ENCODE results near the gene TAGLN3.
"Not testable (repeated sequence)": the region's sequence is repeated elsewhere in the genome, so short reads cannot be mapped to it uniquely, and the experiment has no call there.

TAGLN3 gene

DNA sequence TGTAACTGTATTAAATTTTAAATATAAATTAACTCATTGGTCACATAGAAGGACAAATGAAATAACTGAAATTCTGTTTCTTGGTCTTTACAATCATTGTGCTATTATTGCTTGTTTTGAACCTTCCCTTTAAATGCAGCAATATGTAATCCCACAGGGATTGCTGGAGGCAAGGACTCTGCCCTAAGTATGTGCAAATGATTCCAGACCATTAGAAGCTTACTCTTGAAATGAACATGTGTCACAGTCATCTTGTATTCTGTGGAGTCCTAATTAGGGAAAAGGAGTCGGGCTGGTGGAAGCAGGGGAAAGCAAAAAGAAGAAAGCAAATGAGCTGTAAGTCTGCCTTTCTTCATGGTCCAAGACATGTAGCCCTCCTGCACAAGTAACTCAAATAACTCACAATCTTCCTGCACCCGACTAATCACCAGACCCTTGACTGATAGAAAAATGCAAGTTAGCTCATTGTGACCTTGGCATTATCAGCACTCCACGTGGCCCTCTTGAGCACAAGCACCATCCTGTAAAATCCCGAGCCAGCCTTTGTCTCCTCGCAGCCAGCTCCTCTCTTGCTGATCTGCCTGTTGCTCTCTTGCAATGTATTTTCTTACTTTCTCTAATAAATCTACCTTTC lies 33.5 kb downstream of the TAGLN3 start (continued):
- TF ChIP-seq, protein P1, sequence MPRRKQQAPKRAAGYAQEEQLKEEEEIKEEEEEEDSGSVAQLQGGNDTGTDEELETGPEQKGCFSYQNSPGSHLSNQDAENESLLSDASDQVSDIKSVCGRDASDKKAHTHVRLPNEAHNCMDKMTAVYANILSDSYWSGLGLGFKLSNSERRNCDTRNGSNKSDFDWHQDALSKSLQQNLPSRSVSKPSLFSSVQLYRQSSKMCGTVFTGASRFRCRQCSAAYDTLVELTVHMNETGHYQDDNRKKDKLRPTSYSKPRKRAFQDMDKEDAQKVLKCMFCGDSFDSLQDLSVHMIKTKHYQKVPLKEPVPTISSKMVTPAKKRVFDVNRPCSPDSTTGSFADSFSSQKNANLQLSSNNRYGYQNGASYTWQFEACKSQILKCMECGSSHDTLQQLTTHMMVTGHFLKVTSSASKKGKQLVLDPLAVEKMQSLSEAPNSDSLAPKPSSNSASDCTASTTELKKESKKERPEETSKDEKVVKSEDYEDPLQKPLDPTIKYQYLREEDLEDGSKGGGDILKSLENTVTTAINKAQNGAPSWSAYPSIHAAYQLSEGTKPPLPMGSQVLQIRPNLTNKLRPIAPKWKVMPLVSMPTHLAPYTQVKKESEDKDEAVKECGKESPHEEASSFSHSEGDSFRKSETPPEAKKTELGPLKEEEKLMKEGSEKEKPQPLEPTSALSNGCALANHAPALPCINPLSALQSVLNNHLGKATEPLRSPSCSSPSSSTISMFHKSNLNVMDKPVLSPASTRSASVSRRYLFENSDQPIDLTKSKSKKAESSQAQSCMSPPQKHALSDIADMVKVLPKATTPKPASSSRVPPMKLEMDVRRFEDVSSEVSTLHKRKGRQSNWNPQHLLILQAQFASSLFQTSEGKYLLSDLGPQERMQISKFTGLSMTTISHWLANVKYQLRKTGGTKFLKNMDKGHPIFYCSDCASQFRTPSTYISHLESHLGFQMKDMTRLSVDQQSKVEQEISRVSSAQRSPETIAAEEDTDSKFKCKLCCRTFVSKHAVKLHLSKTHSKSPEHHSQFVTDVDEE (CRISPR knock-in tag; IDR thresholded peaks at IDR 0.05), result no peak
- TF ChIP-seq OSR1 (CRISPR knock-in tag; IDR thresholded peaks at IDR 0.05), result no peak

DNA sequence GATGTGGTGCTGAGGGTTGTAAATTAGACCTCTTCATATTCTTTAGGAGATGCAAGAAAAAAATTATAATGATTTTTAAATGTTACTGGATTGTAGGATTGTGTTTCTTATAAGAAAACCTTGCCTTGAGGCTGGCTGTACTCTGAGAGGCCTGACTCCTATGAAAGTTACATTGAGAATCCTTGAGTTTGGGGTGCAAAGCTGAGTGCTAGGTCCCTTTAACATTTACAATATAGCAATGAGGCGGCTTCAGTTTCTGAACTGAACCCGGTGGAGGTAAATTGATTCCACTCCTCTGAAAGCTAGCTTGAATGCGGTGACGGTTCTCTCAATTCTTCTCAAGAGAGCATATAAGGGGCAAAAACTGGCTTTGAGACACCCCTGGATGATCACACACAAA lies 35.7 kb downstream of the TAGLN3 start, which contains the start of gene TMPRSS7:
TMPRSS7 (plus strand) TSS at position 301 of the 400 bp plus-strand sequence. CDS start 110 bp downstream, outside the sequence.
- TF ChIP-seq ZFP30 (CRISPR knock-in tag; IDR thresholded peaks at IDR 0.05) (no peak), ZFP3 (CRISPR knock-in tag; IDR thresholded peaks at IDR 0.05) (no peak), ESRRG (CRISPR knock-in tag; IDR thresholded peaks at IDR 0.05) (no peak), SNAI2 (CRISPR knock-in tag; IDR thresholded peaks at IDR 0.05) (no peak), BACH2 (CRISPR knock-in tag; IDR thresholded peaks at IDR 0.05; ENCODE audit: borderline replicate concordance) (no peak), POU6F1 (CRISPR knock-in tag; IDR thresholded peaks at IDR 0.05; ENCODE audit: borderline replicate concordance, low read depth) (no peak), CSRNP3 (CRISPR knock-in tag; IDR thresholded peaks at IDR 0.05) (no peak), CSDC2 (CRISPR knock-in tag; IDR thresholded peaks at IDR 0.05) (no peak), ARNTL (CRISPR knock-in tag; IDR thresholded peaks at IDR 0.05; ENCODE audit: borderline replicate concordance, low read depth) (no peak), OSR1 (CRISPR knock-in tag; IDR thresholded peaks at IDR 0.05) (no peak), TOX (CRISPR knock-in tag; IDR thresholded peaks at IDR 0.05; ENCODE audit: borderline replicate concordance) (no peak), ZNF565 (CRISPR knock-in tag; conservative IDR thresholded peaks at IDR 0.05; ENCODE audit: low read depth) (no peak), GLIS3 (CRISPR knock-in tag; IDR thresholded peaks at IDR 0.05) (no peak), ZNF70 (CRISPR knock-in tag; IDR thresholded peaks at IDR 0.05) (no peak), ZC3H10 (CRISPR knock-in tag; IDR thresholded peaks at IDR 0.05) (no peak), PPARA (CRISPR knock-in tag; IDR thresholded peaks at IDR 0.05; ENCODE audit: borderline replicate concordance) (no peak)
- TF ChIP-seq, protein P2, sequence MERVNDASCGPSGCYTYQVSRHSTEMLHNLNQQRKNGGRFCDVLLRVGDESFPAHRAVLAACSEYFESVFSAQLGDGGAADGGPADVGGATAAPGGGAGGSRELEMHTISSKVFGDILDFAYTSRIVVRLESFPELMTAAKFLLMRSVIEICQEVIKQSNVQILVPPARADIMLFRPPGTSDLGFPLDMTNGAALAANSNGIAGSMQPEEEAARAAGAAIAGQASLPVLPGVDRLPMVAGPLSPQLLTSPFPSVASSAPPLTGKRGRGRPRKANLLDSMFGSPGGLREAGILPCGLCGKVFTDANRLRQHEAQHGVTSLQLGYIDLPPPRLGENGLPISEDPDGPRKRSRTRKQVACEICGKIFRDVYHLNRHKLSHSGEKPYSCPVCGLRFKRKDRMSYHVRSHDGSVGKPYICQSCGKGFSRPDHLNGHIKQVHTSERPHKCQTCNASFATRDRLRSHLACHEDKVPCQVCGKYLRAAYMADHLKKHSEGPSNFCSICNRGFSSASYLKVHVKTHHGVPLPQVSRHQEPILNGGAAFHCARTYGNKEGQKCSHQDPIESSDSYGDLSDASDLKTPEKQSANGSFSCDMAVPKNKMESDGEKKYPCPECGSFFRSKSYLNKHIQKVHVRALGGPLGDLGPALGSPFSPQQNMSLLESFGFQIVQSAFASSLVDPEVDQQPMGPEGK (CRISPR knock-in tag; IDR thresholded peaks at IDR 0.05; ENCODE audit: borderline replicate concordance), result no peak
- TF ChIP-seq, protein P1 (CRISPR knock-in tag; IDR thresholded peaks at IDR 0.05), result no peak

GRCh38 chr3:112035241-112035640 lies 36.5 kb downstream of the TAGLN3 start:
- no peak for TF ChIP-seq CSRNP3 (CRISPR knock-in tag; IDR thresholded peaks at IDR 0.05)
- no peak for TF ChIP-seq GLIS3 (CRISPR knock-in tag; IDR thresholded peaks at IDR 0.05)
- no peak for TF ChIP-seq ZC3H10 (CRISPR knock-in tag; IDR thresholded peaks at IDR 0.05)
- TF ChIP-seq CREB5 (CRISPR knock-in tag; IDR thresholded peaks at IDR 0.05; ENCODE audit: low read depth), result no peak
- no peak for TF ChIP-seq ISL1 (CRISPR knock-in tag; IDR thresholded peaks at IDR 0.05)
- ATAC-seq, result no peak

More for the DNA sequence above, 35.7 kb downstream of the TAGLN3 start, which contains the start of gene TMPRSS7:
- ATAC-seq, result no peak

DNA sequence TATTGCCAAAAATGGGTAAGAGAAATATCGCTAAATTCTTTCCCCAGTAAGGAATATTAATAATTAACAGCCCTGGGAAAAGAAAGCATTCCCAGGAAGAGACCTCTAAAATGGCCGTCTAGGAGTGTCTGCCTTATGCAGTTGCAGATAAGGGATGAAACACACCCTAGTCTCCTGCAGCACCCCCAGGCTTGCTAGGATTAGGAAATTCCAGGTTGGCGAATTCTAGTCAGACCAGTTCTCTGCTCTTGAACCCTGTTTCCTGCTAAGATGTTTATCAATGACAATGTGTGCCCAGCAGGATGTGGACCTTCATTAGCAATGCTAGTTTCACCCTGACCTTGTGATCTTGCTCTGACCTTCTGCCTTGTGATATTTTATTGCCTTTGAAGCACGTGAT lies 38.5 kb downstream of the TAGLN3 start:
- not testable (repeated sequence) for ATAC-seq

Measured in SK-N-SH treated with all-trans-retinoic acid at 6 μM for 48 hours (cell line).